Neuron (in vitro differentiated cells): Measurements from ENCODE around the gene DHRS2.

Source experiments
- H2AFZ ChIP-seq: one replicate; pipeline ENCODE4 v1.6.1; 2013; ENCODE audit warnings: low read depth, mild to moderate bottlenecking, inconsistent platforms, low read length, moderate library complexity
- H3K27me3 ChIP-seq: one replicate; pipeline ENCODE4 v1.6.1; 2013; ENCODE audit warnings: low read length; ENCODE audit not compliant: insufficient read depth
- H3K36me3 ChIP-seq: one replicate; pipeline ENCODE4 v1.6.1; 2013; ENCODE audit warnings: low read length; ENCODE audit not compliant: insufficient read depth
- H3K4me1 ChIP-seq: one replicate; pipeline ENCODE4 v1.6.1; 2013; ENCODE audit warnings: low read length; ENCODE audit not compliant: insufficient read depth
- H3K4me3 ChIP-seq: 2 replicates; pipeline ENCODE4 v1.5.1; 2013; ENCODE audit warnings: mild to moderate bottlenecking, low read length, moderate library complexity
- H3K9me3 ChIP-seq: one replicate; pipeline ENCODE4 v1.6.1; 2013; ENCODE audit warnings: low read length

The DHRS2 gene

DNA sequence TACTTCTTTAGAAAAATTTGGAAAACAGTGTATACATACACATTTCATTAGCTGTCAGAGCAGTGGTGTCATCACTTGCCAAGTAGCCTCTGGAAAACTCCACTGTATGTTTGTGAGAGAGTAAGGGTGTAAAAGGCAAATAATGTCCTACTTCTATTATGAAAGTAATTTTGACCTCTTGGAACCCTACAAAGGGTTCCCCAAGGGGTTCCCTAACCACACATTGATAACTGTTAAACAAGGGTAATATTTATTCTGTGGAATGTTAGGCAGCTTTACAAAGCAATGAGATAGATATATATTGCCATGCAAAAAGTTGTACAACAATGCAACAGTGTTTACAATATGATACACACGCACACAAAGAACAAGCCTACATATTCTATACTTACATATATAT is 18.6 kb upstream of the DHRS2 start:
- peaks cover 8% of the 10 kb centered on the region for H3K27me3 ChIP-seq
- H3K36me3 ChIP-seq = no peaks in the 10 kb centered on the region
- no peaks in the 10 kb centered on the region for H3K4me1 ChIP-seq
- H3K4me3 ChIP-seq = no peak overlapping the region
- no peak overlapping the region for H2AFZ ChIP-seq
- no peaks in the 10 kb centered on the region for H3K9me3 ChIP-seq

DNA sequence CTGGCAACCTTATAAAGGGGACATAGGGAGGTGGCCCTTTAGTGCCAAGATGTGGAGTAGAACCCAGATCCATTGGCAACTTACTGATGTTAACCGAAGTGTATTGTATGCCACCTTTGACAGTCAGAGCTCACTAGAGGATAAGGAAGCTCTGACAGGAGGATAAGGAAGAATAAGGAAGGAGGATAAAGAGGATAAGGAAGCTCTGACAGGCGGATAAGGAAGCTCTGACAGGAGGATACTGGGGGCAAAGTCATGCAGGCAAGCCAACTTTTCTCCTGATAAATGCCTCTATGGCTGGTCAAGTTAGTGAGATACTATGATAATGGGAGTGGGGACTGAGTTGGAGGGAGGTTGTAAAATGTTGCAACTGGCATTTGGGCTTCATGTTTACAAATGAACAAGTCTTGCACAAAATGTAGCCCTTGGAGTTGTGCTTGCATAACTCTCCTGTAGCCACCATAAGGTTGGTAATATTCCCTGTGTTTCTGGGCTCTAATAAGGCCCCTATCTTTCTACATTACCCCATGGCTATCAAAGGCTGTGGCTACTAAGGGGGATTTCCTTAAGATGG is 17.7 kb upstream of the DHRS2 start:
- no peaks in the 10 kb centered on the region for H3K36me3 ChIP-seq
- no peaks in the 10 kb centered on the region for H3K4me1 ChIP-seq
- no peak overlapping the region for H2AFZ ChIP-seq
- H3K9me3 ChIP-seq = no peaks in the 10 kb centered on the region
- no peak overlapping the region for H3K4me3 ChIP-seq
- H3K27me3 ChIP-seq = peaks cover 3% of the 10 kb centered on the region

DNA sequence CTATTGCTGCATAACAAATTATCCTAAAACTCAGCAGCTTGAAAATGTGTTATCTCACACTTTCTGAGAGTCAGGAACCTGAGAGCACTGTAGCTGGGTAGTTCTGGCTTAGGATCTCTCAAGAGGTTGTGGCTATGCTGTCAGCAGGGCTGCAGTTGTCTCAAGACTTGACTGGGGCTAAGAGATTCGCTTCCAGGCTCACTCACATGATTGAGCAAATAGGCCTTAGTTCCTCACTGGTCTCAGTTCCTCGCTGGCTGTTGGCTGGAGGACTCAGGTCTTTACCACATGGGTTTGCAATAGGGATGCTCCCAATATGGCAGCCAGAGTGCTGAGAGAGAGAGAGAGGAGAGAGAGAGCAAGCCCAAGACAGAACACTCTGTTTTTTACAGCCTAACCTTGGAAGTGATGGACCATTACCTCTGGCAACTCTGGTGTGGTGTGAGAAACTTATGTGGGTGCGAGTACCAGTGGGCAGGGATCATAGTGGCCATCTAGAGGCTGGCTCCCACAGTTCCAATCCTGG is 15.9 kb upstream of the DHRS2 start:
- Histone ChIP-seq H3K27me3 (peaks cover 3% of the 10 kb centered on the region), H2AFZ (no peak overlapping the region), H3K4me1 (no peaks in the 10 kb centered on the region), H3K36me3 (no peaks in the 10 kb centered on the region), H3K4me3 (no peak overlapping the region), H3K9me3 (peaks cover 3% of the 10 kb centered on the region)

DNA sequence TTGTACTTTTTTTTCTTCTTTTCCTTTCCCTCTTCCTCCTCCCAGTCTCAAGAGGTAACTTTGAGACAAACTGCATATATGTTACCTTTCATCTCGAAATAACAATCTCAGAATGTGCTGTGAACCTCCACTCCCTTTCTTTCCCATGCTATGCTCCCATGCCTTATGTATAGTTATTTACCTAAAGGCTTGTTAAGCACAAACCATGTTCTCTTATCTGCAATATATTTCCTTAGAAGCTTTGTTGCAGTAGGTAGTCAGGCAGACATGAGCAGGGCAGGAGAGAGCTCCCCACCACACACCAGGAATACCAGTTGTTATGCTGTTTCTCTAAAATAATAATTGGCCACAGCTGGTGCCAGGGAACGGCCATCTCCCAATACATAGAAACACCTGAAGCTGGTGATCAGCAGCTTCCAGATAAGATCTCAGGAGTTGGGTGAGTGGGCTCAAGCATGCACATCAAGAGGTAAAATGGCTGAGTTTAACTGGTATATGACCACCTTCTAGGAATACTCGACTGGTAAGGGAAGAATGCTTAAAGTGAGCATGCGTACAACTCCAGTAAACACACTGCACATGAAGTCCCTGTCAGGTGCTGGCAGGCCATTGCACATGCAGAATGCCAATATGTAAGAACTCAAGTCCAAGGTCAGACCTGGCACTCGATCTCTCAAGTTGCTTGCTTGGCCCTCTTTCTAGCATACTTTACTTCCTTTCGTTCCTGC is 14.8 kb upstream of the DHRS2 start:
- Histone ChIP-seq H3K9me3 (peaks cover 3% of the 10 kb centered on the region), H3K27me3 (peaks cover 3% of the 10 kb centered on the region), H2AFZ (no peak overlapping the region), H3K36me3 (no peaks in the 10 kb centered on the region), H3K4me1 (no peaks in the 10 kb centered on the region), H3K4me3 (no peak overlapping the region)

DNA sequence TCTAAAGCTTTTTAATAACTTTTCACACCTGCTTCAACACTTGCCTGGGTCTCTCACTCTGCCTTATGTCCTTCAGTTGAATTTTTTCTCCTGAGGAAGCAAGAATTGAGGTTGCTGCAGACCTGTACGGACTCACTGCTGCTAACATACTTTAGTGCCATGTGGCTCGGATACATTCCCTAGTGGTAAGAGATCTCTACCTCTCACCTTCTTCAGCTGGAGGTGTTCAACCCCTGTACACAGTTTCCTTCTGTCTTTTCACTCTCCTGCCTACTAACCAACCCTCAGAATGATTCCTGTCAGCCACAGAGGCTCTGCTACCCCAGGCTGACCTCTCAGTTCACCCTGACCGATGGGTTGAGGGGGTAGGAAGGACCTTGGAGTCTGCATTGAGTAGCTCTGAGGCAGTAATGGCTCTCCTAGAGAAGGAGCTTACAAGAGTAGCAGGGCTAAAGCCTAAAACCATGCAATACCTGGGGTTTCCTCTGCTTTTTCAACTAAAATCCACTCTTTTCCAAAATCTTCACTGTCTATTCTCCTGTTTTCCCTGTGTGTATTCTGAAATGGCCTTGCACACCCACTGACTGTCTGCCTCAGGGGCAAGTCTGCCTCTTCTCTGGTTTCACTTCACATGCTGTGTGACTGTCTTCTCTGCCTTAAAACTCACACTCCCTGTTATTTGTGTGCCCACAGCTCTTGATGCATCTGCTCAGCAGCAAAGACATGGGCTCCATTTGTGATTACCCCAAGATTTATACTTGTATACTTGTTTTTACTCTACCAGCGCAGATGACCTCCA is 14.0 kb upstream of the DHRS2 start:
- Histone ChIP-seq H3K9me3 (peaks cover 3% of the 10 kb centered on the region), H3K36me3 (no peaks in the 10 kb centered on the region), H3K4me3 (no peak overlapping the region), H3K4me1 (no peaks in the 10 kb centered on the region), H2AFZ (no peak overlapping the region), H3K27me3 (peaks cover 3% of the 10 kb centered on the region)

DNA sequence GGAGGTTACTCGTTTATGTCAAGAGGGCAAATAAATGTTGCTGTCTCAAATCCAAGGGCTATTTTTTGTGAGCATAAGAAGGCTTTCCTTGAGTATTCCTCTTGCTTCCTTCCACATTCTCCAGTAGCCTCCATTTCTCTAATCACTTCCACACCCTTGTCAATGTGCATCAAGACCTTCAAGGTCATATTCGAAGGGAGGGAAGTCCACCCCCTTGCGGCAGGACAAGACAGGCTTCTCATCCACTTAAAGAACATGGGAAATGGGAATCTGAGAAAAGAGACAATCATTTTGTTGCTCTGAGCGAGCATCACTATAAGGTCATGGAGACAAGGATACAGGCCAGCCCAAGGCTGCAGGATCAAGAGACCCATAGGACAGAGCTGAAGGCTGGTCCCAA is 13.2 kb upstream of the DHRS2 start:
- H3K4me1 ChIP-seq = no peaks in the 10 kb centered on the region
- H2AFZ ChIP-seq = no peak overlapping the region
- H3K4me3 ChIP-seq = no peak overlapping the region
- H3K36me3 ChIP-seq = no peaks in the 10 kb centered on the region
- peaks cover 3% of the 10 kb centered on the region for H3K9me3 ChIP-seq
- H3K27me3 ChIP-seq = peaks cover 3% of the 10 kb centered on the region

DNA sequence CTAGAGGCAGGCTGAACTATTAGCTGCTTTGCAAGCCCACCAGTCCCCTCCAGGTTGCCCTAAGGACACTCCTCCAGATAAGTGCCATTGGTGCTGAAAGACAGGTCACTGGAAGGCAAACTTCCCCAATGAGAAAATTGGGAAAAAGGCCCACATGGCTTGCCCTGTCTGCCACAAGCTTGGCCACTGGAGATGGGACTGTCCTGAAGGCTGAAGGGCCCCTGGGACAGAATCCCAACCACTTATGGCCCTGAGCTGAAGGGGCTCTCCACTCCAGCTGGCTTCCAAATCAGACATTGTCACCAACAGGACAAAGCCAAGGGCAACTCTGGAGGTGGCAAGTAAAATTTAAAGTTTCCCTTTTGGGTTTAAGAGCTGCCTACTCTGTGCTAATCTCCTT is 12.2 kb upstream of the DHRS2 start:
- Histone ChIP-seq H3K36me3 (no peaks in the 10 kb centered on the region), H3K27me3 (no peaks in the 10 kb centered on the region), H3K4me3 (no peak overlapping the region), H2AFZ (no peak overlapping the region), H3K4me1 (no peaks in the 10 kb centered on the region), H3K9me3 (peaks cover 3% of the 10 kb centered on the region)

DNA sequence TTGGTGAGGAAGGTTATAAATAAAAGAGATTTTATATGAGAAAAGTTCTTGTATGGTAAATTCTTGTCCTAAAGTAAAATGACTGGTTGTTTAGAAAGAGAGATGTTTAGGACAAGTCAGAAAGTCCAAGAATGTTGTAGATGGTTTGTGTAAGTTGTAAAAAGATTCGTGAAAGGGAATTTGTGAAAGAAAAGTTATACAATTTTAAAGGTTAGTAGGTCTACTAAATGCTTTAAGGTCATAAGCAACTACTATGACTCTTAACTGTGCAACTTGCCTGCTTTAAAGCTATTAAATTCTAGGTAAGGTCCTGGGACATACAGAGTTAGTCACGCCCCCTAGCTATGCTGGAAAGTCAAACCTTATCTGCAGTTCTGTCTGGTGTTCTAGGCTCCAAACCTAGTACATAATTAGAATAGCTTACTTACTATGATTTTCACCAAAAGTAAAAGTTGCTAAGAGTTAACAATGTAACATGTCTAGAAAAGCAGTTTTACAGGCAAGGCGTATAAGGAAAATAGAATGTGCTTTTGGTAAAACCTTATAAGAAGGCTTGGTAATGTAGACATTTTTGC is 11.2 kb upstream of the DHRS2 start:
- no peaks in the 10 kb centered on the region for H3K4me1 ChIP-seq
- H3K27me3 ChIP-seq = no peaks in the 10 kb centered on the region
- no peaks in the 10 kb centered on the region for H3K36me3 ChIP-seq
- H3K9me3 ChIP-seq = peaks cover 3% of the 10 kb centered on the region
- H3K4me3 ChIP-seq = no peak overlapping the region
- H2AFZ ChIP-seq = no peak overlapping the region

DNA sequence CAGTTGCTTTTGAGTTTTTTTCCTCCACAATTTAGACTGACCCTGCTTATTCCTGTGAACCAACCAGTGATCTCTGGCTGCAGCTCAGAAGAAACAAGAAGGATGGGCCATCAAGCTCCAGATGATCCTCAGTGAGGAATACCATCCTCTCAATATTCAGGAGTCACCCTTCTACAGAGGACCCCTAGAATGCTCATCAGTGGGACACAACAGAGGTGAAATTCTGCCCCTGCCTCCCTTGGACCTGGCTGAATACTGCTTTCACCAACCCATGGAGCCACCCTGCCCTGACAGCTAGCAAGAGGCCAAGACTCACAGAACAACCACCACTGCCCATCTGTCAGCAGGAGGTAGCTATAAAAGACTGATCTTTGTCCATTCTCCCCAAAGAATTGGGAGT is 9.2 kb upstream of the DHRS2 start:
- H3K4me1 ChIP-seq = peaks cover 5% of the 10 kb centered on the region
- peaks cover 3% of the 10 kb centered on the region for H3K9me3 ChIP-seq
- H3K4me3 ChIP-seq = no peak overlapping the region
- no peaks in the 10 kb centered on the region for H3K27me3 ChIP-seq
- no peaks in the 10 kb centered on the region for H3K36me3 ChIP-seq
- H2AFZ ChIP-seq = no peak overlapping the region

DNA sequence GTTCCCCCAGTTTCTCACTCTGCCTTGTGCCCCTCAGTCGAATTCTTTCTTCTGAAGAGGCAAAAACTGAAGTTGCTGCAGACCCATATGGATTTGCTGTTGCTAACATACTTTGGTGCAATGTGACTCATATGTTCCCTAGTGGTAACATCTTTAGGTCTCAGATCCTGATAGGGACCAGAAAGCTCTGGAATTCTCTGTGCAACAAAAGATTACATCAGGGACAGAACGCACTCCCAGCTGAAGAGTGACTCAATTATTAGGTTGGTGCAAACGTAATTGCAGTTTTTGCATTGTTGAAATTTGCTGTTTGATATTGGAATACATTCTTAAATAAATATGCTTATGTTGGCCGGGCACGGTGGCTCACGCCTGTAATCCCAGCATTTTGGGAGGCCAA is 8.2 kb upstream of the DHRS2 start:
- Histone ChIP-seq H3K27me3 (no peaks in the 10 kb centered on the region), H3K4me3 (no peak overlapping the region), H2AFZ (no peak overlapping the region), H3K4me1 (peaks cover 5% of the 10 kb centered on the region), H3K36me3 (no peaks in the 10 kb centered on the region), H3K9me3 (peaks cover 3% of the 10 kb centered on the region)

DNA sequence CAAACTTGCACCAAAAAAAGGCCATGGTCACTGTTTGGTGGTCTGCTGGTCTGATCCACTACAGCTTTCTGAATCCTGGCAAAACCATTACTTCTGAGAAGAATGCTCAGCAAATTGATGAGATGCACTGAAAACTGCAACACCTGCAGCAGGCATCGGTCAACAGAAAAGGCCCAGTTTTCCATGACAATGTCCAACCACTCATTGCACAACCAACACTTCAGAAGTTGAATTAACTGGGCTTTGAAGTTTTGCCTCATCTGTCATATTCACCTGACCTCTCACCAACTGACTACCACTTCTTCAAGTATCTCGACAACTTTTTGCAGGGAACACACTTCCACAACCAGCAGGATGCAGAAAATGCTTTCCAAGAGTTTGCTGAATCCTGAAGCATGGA is 7.0 kb upstream of the DHRS2 start:
- no peaks in the 10 kb centered on the region for H3K27me3 ChIP-seq
- no peaks in the 10 kb centered on the region for H3K36me3 ChIP-seq
- H3K9me3 ChIP-seq = peaks cover 3% of the 10 kb centered on the region
- peaks cover 5% of the 10 kb centered on the region for H3K4me1 ChIP-seq
- no peak overlapping the region for H2AFZ ChIP-seq
- H3K4me3 ChIP-seq = no peak overlapping the region

DNA sequence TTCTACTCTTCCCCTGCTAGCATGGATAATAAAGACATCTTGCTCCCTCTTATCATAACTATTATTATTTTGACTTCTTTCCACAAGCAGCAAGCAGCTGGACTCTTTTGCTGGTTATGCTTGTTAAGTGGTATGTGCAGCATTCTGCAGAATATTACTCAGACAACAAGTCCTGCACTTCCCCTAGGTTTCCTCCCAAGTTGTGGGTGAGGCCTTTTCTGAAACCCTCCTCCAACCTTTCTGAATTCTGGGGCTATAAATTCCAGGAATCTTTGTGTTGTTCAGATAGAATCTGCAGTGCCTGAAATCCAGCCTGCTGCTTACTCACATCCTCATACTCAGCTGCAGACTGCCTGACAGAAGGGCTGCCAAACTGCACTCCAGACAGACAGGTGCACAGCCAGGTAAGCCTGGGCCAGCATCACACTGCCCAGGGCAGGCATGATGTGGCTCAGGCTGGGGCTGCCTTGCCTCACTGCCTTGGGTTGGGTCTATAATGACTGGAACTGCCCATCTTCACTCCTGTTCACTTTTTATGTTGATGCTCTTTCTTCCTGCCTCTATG is 6.2 kb upstream of the DHRS2 start:
- H3K9me3 ChIP-seq = peaks cover under 1% of the 10 kb centered on the region
- no peaks in the 10 kb centered on the region for H3K27me3 ChIP-seq
- H3K36me3 ChIP-seq = no peaks in the 10 kb centered on the region
- no peak overlapping the region for H2AFZ ChIP-seq
- H3K4me1 ChIP-seq = peaks cover 5% of the 10 kb centered on the region
- H3K4me3 ChIP-seq = no peak overlapping the region

DNA sequence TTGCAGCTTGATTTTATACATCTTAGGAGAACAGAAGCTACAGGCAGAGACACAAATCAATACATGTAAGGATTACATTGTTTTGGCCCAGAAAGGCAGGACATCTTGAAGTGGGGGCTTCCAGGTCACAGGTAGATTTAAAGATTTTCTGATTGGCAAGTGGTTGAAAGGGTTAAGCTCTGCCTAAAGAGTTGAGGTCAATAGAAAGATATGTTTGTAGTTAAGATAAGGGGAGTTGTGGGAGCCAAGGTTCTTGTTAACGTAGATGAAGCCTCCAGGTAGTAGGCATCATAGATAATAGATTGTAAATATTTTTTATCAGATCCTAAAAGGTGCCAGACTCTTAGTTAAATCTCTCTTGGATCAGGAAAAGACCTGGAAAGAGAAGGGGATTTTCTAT is 5.5 kb upstream of the DHRS2 start:
- no peak overlapping the region for H2AFZ ChIP-seq
- H3K4me1 ChIP-seq = peaks cover 5% of the 10 kb centered on the region
- no peak overlapping the region for H3K4me3 ChIP-seq
- H3K27me3 ChIP-seq = no peaks in the 10 kb centered on the region
- H3K36me3 ChIP-seq = no peaks in the 10 kb centered on the region
- no peaks in the 10 kb centered on the region for H3K9me3 ChIP-seq
